HG03571 (cell line): ENCODE measurements around the gene ZBTB17.

ENCODE experiments used
- ATAC-seq: cut with Tn5 transposase; IDR thresholded peaks from one replicate; pipeline ENCODE4 v1.9.1; 2021; ENCODE audit not compliant: unreplicated experiment

The ZBTB17 gene

DNA sequence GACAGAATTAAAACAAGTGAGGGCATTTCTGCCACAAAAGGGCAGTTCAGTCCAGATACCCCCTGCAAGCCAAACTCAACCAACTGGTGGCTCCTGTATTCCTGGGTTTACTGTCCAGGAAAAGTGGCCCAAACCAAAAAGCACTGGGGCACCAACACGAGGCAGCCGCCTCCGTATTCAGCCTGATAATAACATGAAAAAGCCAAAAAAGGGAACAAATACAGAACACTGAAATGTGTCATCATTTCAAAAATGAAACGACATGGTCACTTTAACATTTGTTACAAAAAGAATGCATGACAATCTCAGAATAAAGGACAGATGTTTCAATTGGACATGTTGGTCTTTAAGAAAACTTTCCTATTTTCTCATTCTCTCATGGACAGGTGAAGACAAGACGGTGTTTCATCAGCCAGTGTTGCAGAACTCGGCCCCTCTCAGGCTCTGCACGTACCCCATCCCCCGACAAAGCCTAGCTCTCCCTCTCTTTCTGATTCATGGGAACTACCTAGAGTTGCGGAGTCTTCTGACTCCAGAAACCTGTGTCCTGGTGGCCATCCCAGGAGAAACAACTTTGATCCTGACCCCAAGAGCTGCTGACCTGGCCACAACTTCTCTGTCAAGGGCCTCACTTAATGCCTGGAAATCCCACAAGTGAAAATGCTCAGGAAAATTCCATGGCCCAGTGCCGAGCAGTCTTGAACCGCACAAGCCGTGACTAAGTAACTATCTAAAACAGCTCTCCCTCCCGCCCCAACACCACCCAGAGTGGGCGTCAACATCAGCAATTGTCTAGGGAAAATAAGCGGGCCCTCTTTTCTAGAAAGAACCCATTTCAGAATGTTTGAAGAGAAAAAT lies 27.1 kb downstream of the ZBTB17 start:
- no peak for ATAC-seq

DNA sequence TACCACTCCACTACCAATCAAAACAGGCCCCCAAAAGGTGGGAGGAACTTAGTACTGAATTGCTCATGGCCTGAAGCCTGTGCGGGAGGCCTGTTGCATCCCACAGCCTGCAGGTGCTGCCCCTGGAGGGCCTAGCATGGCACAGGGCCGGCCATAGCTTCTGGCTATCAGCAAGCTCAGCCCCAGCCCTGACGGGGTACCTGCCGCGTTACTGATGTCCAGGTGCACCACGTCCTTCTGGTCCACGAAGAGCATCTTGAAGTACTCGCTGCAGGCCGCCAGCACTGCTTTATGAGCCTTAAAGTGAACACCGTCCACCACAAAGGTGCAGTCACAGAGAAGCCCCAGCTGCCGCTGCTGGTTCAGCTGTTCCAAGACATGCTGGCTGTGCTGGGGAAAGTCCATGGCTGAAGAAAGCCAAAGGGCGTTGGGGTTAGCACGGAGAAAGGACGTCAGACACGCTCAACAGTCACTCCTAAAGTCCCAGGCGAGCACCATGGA lies 27.8 kb downstream of the ZBTB17 start:
- ATAC-seq, result no peak

DNA sequence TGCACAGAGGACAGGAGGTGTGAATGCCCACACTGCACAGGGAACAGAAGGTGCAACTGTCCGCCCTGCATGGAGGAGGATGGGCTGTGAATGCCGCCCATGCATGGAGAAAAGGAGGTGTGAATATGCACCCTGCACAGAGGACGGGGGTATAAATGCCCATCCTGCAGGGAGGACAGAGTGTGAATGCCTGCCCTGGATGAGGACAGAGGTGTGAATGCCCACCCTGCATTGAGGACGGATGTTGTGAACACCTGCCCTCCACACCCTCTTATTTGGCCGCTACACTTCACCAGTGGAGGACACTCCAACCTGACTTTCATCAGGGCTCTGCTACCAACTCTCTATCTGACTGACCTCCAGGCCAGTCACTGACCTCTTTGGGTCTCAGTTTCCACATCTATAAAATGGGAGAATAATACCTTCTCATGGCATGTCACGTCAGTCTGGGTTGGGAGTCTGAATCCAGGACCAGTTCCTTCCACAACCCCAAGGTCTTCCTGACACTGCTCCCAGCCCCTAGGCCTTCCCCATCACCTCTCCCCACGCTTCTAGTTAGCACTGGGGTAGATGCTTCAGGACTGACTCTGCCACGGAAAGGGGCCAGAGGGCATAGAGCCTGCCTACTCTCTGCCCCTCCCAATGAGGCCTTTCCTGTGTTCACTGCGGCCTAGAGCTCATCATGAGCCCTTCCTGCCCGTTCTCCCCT lies 28.4 kb downstream of the ZBTB17 start:
- ATAC-seq, result no peak

DNA sequence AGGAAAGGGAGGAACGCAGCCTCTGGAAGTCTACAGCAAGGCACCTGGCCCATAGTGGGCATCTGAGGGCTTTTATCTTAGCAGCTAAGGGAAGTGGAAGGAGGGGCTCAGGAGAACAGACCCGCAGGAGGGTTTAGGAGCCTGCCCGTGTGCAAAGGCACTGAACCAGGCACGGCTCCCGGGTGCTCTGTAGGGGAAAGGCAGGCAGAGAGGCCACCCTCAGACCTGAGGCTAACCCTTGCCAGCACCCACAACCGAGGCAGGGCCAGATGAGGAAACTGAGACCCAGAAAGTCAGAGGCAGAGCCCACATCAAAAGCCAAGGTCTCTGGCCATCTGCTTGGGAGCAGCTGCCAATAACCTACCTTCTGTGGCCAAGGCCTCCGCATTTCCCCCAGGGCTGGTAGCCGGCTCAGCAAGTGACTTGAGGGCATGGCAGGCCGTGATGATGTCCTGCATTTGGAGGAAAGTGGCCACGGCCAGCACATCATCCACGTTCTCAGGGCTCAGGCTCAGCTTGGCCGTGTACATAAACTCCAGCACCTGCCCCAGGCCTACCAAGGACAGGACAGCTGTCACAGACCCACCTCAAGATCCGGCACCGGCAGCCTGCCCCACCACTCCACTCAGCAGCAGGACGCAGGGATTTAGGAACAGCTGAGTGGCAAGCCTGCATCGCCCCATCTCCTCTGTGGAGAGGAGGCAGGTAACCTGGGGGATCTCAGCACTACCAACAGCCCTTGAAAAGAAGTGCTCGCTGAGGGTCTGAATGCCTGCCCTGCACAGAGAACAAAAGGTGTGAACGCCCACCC lies 29.1 kb downstream of the ZBTB17 start:
- no peak for ATAC-seq

DNA sequence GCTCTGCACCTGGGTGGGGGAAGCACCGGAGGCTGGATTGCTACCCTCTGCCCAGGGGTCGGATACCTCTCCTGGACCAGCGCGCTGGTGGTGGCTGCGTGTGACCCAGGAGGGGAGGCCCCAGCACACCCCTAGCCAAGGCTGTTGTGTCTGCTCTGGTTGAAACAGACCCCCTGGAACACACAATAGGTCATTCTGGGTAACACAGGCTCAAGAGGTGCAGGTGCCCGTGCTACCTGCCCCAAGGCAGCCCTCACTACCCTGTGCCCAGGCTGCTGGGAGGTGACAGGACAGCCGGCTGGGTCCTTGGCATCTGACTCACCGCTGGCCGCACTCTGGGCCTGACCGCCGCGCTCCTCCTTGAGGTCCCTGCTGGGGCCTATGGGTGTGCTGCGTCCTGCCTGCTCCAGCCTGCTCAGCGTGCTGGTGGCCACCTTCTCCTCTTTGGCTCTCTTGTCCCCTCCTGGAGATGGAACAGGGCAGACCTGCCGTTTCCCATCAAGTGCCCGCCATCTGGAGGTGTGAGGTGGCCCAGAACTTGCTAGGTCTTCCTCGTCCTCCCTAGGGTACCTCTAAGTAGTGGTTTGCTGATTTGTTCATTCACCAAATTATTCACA lies 30.0 kb downstream of the ZBTB17 start:
- no peak for ATAC-seq

DNA sequence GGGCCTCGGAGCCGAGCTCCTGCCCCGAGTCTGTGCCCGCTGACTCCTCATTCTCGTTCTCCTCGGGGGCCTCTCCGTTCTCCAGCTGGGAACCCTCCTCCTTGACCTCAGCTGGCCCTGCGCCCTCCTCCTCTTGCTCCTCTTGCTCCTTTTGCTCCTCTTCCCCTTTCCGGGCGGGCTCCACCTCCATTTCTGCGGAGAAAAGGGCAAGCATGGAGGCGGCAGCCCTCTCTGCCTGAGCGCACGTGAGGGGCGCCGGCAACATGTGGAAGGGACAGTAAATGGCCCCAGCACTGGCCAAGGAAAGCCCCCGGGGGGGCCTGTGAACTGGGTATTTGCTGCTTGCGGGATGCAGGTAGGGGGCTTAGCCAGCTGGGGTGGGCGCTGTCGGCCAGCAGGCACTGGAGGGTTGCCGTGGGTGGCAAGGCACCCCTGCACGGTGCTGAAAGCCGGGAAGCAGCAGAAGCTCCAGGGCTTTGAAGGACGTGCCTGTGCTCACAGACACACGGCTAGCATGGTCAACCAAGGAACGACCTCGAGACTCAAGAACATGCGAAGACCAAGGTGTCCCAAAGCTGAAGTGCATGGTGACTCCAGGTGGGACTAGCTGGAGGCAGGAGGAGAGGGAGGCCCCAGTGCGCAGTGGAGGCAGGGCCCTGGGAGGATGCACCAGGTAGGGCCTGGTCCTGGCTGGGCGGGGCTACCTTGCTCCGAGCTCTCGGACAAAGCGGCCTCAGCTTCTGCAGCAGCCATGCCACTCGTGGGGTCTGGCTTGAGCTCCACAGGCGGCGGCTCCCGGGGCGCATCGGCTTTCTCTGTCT lies 30.7 kb downstream of the ZBTB17 start:
- ATAC-seq, result no peak

DNA sequence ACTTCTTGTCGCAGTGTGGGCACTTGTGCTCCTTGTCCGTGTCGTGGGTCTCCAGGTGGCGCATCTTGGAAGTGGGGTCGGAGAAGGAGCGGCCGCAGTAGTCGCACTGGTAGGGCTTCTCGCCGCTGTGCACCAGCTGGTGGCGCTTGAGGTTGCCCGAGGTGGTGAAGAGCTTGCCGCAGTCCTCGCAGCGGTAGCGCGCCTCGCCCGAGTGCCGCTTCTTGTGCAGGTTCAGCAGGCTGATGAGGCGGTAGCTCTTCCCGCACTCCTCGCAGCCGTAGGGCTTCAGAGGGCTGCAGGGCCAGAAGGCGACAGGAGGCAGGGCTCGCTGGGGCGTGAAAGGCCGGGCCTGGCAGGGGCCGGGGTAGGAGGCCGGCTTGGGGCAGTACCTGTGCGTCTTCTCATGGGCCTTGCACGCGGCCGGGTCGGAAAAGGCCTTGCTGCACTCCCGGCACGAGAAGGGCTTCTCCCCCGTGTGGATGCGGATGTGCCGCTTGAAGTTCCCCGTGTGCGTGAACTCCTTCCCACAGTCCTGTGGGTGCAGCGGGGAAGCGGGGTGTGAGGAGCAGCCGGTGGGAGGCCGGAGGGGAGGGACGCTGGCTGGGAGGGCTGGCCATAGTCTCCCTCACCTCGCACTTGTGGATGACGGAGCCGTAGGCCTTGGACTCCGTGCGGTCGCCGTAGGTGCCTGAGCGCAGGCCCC lies 31.4 kb downstream of the ZBTB17 start:
- ATAC-seq, result no peak

DNA sequence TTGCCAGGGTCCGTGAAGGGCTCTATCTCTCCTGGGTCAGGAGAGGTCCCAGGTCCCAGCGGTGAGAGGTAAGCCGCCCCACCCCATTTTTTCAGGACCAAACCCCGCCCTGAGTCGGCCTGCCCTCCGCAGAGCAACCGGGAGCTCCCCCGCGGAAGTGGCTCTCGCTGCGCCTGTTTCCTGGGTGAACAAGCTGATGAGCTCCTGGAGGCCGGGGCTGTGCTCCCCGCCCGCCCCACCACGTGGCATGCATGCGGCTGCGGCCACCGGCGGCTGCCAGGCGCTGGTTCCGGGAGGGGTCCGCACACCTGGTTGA lies 32.0 kb downstream of the ZBTB17 start:
- no peak for ATAC-seq

DNA sequence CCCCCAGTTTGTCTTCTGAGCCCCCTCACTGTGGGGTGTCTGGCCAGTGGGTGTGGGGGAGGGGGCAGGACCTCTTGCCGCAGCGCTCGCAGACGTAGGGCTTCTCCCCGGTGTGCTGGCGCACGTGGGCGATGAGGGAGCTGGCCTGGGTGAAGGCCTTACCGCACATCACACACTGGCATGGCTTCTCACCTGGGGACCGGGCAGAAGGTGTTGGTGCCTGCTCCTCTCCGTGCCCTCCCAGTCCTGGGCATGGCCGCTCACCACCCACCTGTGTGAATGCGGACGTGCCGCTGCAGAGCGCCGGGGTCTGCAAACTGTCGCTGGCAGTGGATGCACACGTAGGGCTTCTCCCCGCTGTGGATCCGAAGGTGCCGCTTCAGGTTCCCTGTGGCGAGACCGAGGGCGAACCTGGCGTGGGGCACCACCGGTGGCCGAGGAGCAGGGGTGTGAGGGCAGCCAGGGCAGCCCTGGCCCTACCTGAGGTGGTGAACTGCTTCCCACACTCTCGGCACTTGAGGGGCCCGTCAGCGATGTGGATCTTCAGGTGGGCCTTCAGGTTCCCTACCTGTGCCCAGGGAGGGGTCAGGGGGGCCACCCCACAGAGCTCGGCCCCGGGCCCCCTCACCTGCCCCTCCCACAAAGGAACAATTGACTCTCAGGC lies 32.4 kb downstream of the ZBTB17 start:
- ATAC-seq, result no peak

DNA sequence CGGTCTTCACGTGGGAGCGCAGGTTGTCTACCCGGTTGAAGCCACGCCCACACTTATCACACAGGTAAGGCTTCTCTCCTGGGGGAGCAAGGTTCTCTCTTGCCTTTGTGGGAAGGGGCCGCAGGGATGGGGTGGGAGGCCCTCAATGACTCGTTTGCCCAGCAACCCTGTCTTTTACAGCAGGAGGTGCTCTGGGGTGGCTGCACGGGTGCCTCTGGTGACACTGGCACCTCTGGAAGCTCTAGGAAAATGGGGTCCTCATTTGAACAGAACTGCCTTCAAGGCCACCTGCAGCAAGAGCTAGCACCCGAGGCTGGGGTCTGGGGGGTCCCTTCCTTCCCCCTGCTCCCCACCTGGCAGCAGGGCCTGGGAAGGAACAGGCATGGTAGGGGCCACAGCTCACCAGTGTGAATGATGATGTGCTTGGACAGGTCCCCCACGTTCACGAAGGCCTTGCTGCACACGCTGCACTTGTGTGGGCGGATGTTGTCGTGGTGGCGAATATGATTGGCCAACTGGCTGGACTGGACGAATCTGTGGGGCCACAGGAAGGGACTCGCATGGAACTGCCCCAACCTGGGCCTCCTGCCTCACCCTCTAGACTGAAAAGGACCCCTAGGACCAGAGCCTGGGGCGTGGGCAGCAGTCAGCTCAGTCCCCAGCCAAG lies 33.1 kb downstream of the ZBTB17 start:
- no peak for ATAC-seq

DNA sequence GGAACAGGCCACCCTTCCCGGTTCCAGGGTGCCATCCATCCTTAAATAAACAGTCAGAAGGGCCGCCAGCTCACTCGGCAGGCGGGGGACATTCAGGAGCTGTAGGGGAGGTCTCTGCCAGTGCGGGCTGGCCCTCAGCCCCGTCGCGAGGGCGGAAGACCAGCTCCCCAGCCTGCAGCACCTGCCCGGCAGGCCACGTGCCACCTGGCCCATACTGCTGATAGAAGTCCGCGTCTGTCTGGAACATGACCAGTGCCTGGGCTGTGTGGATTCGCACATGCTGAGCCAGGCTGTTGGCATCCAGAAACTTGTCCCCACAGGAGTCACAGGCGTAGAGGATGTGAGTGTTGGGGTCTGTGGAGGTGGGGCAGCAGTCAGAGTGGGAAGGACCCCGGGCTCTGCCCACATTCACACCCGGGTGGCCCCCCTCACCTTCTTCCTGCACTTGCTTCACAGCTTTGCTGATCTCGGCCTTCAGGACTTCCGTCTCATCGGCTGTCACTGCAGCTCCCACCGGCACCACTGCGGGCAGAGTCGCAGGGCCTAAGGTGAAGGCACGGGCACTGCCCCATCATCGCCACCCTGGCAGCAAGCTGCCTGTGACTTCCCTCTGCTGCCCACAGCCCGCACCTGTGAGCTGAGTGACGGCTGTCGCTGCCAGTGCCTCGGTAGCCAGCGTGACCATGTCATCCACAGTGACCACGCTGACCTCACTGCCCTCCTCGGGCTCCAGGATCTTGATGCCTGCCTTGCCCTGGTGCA lies 33.8 kb downstream of the ZBTB17 start:
- ATAC-seq, result no peak

DNA sequence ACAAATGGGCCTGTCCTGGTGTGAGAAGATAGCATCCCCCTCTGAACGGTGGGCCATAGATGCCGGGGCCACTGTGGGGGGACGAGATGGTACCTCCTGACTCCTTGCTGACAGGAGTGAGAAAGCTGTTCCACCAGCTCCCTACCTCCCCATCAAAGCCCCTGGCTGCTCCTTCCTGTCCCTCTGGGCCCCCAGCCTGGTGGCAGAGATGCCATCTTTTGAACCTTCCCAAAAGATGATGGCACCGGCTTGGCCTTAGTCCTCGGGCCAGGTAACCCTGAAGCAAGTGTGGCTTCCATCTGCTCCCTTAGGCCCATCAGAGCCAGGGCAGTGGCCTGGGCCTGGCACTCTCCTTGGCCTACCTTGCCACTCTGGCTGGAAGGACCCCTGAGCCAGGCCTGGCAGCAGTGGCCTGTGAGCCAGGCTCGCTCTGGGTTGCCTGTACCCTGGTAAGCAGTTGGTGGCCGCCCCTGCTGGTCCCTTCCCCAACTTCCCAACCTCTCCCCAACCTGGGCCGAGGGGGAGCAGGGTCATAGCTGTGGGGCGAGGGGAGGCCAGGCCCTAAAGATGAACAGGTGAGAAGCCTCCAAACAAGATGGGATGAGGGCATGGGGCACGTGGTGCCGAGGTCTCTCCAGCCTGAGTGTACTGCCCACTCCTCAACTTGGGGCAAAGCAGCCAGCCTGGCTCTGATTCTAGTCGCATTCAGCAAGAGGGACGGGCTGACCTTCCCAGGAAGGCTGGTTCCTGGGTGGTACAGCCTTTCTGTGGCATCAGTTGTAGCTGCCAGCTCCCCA lies 34.7 kb downstream of the ZBTB17 start:
- ATAC-seq, result no peak

DNA sequence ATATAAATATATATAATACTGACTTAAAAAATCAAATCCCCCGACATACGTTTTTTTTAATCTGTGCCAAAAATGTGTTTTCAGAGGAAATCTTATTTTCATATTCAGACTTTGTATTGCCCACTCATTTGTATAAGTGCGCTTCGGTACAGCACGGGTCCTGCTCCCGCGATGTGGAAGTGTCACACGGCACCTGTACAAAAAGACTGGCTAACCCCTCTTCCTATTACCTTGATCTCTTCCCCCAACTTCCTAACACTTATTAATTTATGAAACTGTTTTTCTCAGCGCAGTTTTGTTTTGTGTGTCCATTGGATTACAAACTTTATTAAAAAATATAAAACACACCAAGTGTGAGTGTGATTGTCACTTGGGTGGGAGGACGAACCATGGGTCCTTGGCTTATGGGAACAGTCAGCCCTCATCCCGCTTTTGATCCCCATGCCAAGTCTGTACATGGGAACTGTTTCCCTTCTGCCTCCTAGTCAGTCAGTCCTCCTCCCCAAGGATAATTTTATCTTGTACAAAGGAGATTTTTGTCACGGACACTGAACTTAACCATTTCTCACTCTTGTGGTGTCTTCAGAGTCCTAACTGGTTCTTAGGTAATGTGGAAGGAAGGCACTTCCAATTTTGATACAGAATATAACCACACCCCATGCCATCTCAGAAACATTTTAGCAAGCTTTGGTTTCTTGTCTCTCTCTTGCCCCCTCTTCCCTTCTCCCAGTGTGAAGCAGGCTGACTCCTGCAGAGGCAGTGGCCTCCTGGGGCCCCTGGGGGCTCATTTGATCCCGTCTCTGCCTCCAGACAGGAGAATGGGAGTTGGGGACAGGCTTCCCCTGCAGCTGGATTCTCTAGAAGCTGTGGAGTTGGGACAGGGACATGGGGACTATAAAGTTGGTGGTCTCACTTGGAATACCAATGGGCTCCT lies 35.5 kb downstream of the ZBTB17 start:
- no peak for ATAC-seq

DNA sequence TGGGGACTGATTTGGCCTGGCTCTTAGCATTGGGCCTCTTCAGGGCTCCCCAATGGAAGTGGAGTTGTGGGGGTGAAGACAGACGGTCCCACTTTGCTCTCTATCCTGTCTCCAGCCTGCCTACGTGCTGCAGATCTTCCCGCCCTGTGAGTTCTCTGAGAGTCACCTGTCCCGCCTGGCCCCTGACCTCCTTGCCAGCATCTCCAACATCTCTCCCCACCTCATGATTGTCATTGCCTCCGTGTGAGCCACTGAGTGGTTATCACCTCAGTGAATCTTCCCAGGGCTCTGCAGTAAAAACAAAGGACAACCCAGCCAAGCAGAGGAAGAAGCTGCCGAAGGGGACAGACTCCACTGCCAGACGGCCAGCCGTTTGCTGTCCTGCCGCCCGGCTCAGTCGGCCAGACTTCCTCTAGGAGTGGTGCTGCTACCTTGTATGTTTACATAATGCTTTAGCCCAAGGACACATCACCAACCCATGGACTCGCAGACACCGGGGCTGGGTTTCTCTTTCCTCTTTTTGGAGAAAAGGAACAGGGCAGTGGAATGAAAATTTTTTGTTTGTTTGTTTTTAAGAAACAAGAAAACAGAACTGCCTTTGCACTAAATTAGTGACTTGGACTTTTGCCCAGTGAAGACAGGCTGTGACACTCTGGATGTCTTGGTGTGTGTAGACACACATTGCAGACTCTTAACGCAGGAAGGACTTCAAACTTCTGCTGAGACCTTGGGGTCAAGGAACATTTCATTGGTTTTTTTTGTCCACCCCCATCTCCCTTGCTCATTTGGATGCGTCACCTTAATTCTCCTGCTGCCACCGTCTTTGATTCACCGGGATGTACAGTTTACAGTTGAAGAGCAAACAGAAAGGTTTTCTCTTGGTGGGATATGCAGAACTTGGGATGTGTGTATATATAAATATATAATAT lies 36.5 kb downstream of the ZBTB17 start:
- ATAC-seq, result no peak

DNA sequence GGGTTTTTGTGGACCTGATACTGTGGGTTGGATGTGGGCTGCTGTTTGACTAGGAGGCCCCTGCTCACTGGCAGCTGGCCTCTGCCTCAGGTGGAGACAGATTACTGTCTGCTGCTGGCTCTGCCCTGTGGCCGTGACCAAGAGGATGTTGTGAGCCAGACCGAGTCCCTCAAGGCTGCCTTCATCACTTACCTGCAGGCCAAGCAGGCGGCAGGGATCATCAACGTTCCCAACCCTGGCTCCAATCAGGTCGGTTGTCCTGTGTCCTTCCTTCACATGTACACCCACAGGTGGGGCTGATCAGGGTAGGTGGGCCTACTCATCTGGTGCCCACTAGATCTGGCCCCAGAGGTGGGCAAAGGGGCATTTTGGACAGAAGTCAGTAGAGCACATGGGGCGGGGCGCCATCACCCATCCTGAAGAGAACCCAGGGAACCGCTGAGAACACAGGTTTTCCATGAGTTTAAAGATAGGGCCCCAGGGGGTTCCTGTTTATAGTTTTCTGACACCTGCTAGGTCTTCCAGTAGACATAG lies 37.2 kb downstream of the ZBTB17 start:
- ATAC-seq, result no peak
